DOHH2 (cell line): ENCODE measurements around the gene ANKRD30A.
"Not testable (repeated sequence)": the region's sequence is repeated elsewhere in the genome, so short reads cannot be mapped to it uniquely, and the experiment has no call there.

Source experiments
- CTCF ChIP-seq: fragments of 200-600 bp; sonication (generic); IDR thresholded peaks from one replicate; pipeline ENCODE4 v1.5.1; 2014; ENCODE audit warnings: antibody characterized with exemption, mild to moderate bottlenecking, low read depth, low read length; ENCODE audit not compliant: poor library complexity, severe bottlenecking
- EZH2phosphoT487 ChIP-seq: fragments of 200-600 bp; sonication (generic); IDR thresholded peaks from 2 replicates; pipeline ENCODE4 v1.6.1; 2017; ENCODE audit warnings: borderline replicate concordance, mild to moderate bottlenecking, antibody characterized with exemption, low read length, moderate library complexity, mixed read lengths

GRCh38 chr10:37400774-37401173 lies 275.4 kb downstream of the ANKRD30A start:
- TF ChIP-seq CTCF, EZH2phosphoT487: not testable (repeated sequence)
